Sigmoid colon (tissue), 7 donors: ENCODE data around the gene PSD4. TPM values are rescaled to one million over a fixed set of nuclear protein-coding genes. Genes with fewer than 3 reads are reported as not detected.

ENCODE experiments used
- DNase-seq: peaks from one replicate; pipeline ENCODE4 v3.0.0-alpha.2; 2019
- H3K27ac ChIP-seq, 4 donors: fragments of 200-600 bp; sonication (generic); one replicate each; pipeline ENCODE4 v1.5.1; 2016 to 2019; ENCODE audit warnings: mild to moderate bottlenecking in 1 of 4
- H3K27me3 ChIP-seq, 3 donors: fragments of 200-600 bp; sonication (generic); one replicate each; pipeline ENCODE4 v1.5.1; 2019; ENCODE audit warnings: mild to moderate bottlenecking in 1 of 3
- H3K36me3 ChIP-seq, 4 donors: fragments of 200-600 bp; sonication (generic); one replicate each; pipeline ENCODE4 v1.5.1; 2016 to 2019
- H3K4me1 ChIP-seq, 4 donors: fragments of 200-600 bp; sonication (generic); one replicate each; pipeline ENCODE4 v1.5.1; 2017 to 2019
- H3K4me3 ChIP-seq, 4 donors: fragments of 200-600 bp; sonication (generic); one replicate each; pipeline ENCODE4 v1.5.1; 2017 to 2019; ENCODE audit warnings: mild to moderate bottlenecking in 2 of 4, moderate library complexity in 1 of 4
- H3K9me3 ChIP-seq, 4 donors: fragments of 200-600 bp in 3 of 4; sonication (generic) in 3 of 4; one replicate each; pipeline versions ENCODE4 v1.5.1 to v1.6.1; 2013 to 2019
- CTCF ChIP-seq, 4 experiments: fragments of 450-650 bp in 3 of 4; fragments of 200-600 bp in 1 of 4; IDR thresholded peaks; one replicate each; pipeline ENCODE4 v1.5.1; 2016 to 2019; ENCODE audit warnings: antibody characterized with exemption in 4 of 4, mild to moderate bottlenecking in 3 of 4, moderate library complexity in 2 of 4
- EP300 ChIP-seq, 4 donors: sonication (generic); formaldehyde crosslinking; IDR thresholded peaks; one replicate each; pipeline ENCODE4 v1.6.1; 2017; ENCODE audit warnings: antibody characterized with exemption in 4 of 4
- POLR2A ChIP-seq, 2 donors: fragments of 450-650 bp; IDR thresholded peaks; one replicate each; pipeline ENCODE4 v1.6.1; 2016; ENCODE audit warnings: antibody characterized with exemption in 2 of 2, mild to moderate bottlenecking in 2 of 2, moderate library complexity in 2 of 2
- POLR2AphosphoS5 ChIP-seq, 4 donors: sonication (generic); formaldehyde crosslinking; IDR thresholded peaks; one replicate each; pipeline ENCODE4 v1.6.1; 2017; ENCODE audit warnings: antibody characterized with exemption in 4 of 4
- WGBS, 2 donors: extraction: QIAGEN DNeasy Blood & Tissue Kit; methylation state at CpG; one replicate each; pipeline ENCODE4 v1.1.7; 2013; 5-methylcytosine and 5-hydroxymethylcytosine counted together
- intact Hi-C: fragments of 100-400 bp; cut with DNase I; formaldehyde crosslinking; loops from one replicate; pipeline ENCODE4 v1.15.1; 2023
- polyA plus RNA-seq, 3 donors: library from polyadenylated mRNA; stranded (reverse); fragments of 200-250 nt; gene quantifications; one replicate each; pipeline ENCODE4 v1.2.3, GENCODE V29; 2013
- total RNA-seq, 4 donors: library from RNA; depleted of rRNA; stranded (reverse); fragments of >200 nt; gene quantifications; one replicate each; pipeline ENCODE4 v1.1.0, GENCODE V29; 2016
- donor health status: healthy with polysubstance abuse.
- donor health status: Bipolar disorder and iron deficiency.
- donor health status: healthy.

PSD4 gene
- total and polyA plus RNA-seq, 7 donors, result 1.4 to 51.6 (median 6.6) TPM

- Histone ChIP-seq H3K4me1 (no peaks in the 10 kb centered on the region), H3K9me3 (no peaks in the 10 kb centered on the region), H3K27ac (no peak overlapping the region), H3K27me3 (no peaks in the 10 kb centered on the region), H3K4me3 (no peak overlapping the region), H3K36me3 (no peaks in the 10 kb centered on the region)
- WGBS, 2 donors, result 94% methylated on average over 3 of the region's 3 CpGs
- no peak for TF ChIP-seq POLR2A (IDR thresholded peaks at IDR 0.05)
- TF ChIP-seq POLR2AphosphoS5 (IDR thresholded peaks at IDR 0.05), result no peak
- no peak for TF ChIP-seq CTCF (IDR thresholded peaks at IDR 0.05)
- no peak for TF ChIP-seq EP300 (IDR thresholded peaks at IDR 0.05)
- intact Hi-C loops, result no loop called here
- DNase-seq, result no peak
Measured at GRCh38 chr2:113169586-113169985, 4.2 kb upstream of the PSD4 start.

- no peak overlapping the region for H3K27ac ChIP-seq
- H3K9me3 ChIP-seq, result no peaks in the 10 kb centered on the region
- WGBS, 2 donors, result 92 to 94% methylated on average over 8 of the region's 8 CpGs
- H3K4me3 ChIP-seq, result no peak overlapping the region
- H3K4me1 ChIP-seq, result no peaks in the 10 kb centered on the region
- H3K27me3 ChIP-seq, result no peaks in the 10 kb centered on the region
- intact Hi-C loops, result no loop called here
- DNase-seq, result no peak
- no peaks in the 10 kb centered on the region for H3K36me3 ChIP-seq
- TF ChIP-seq POLR2A (IDR thresholded peaks at IDR 0.05), result no peak
- TF ChIP-seq EP300 (IDR thresholded peaks at IDR 0.05), result no peak
- no peak for TF ChIP-seq POLR2AphosphoS5 (IDR thresholded peaks at IDR 0.05)
- TF ChIP-seq CTCF (IDR thresholded peaks at IDR 0.05), result no peak
Measured at GRCh38 chr2:113171334-113172075, 2.3 kb upstream of the PSD4 start.

- Histone ChIP-seq H3K4me1 (no peaks in the 10 kb centered on the region), H3K27ac (peak overlapping the region in 1 of 4 donors; percentile 20), H3K36me3 (no peaks in the 10 kb centered on the region), H3K27me3 (no peaks in the 10 kb centered on the region), H3K4me3 (no peak overlapping the region), H3K9me3 (no peaks in the 10 kb centered on the region)
- intact Hi-C loops, result no loop called here
- no peak for TF ChIP-seq POLR2A (IDR thresholded peaks at IDR 0.05)
- DNase-seq, result no peak
- 89 to 90% methylated on average over 16 of the region's 16 CpGs for WGBS, 2 donors
Measured at GRCh38 chr2:113172721-113173541, 840 bp upstream of the PSD4 start.

GRCh38 chr2:113174376-113174750, 592 bp downstream of the PSD4 start:
- Histone ChIP-seq H3K4me1 (no peaks in the 10 kb centered on the region), H3K27ac (peak overlapping the region in 2 of 4 donors; percentile 20 to 31), H3K36me3 (no peaks in the 10 kb centered on the region), H3K9me3 (no peaks in the 10 kb centered on the region), H3K27me3 (no peaks in the 10 kb centered on the region), H3K4me3 (peak overlapping the region in 3 of 4 donors; percentile 2 to 32 (median 19))
- intact Hi-C loops, result no loop called here
- WGBS, 2 donors, result 40 to 85% methylated on average over 3 of the region's 3 CpGs
- DNase-seq, result no peak
- TF ChIP-seq POLR2A (IDR thresholded peaks at IDR 0.05) (no peak), CTCF (IDR thresholded peaks at IDR 0.05) (no peak), EP300 (IDR thresholded peaks at IDR 0.05) (no peak), POLR2AphosphoS5 (IDR thresholded peaks at IDR 0.05) (no peak)

GRCh38 chr2:113175042-113175628, 1.4 kb downstream of the PSD4 start:
- DNase-seq, result no peak
- intact Hi-C loops, result no loop called here
- no peak overlapping the region for H3K4me3 ChIP-seq

More at GRCh38 chr2:113175042-113175628, 1.4 kb downstream of the PSD4 start:
- TF ChIP-seq CTCF (IDR thresholded peaks at IDR 0.05) (no peak), POLR2AphosphoS5 (IDR thresholded peaks at IDR 0.05) (no peak), POLR2A (IDR thresholded peaks at IDR 0.05) (no peak)
- Histone ChIP-seq H3K27me3 (no peaks in the 10 kb centered on the region), H3K36me3 (no peaks in the 10 kb centered on the region), H3K27ac (no peak overlapping the region), H3K4me1 (no peaks in the 10 kb centered on the region), H3K9me3 (no peaks in the 10 kb centered on the region)
- WGBS, 2 donors, result 49 to 78% methylated on average over 8 of the region's 8 CpGs
